AG20443 (cell line): ENCODE data around the gene PPARA.

ENCODE experiments used
- DNase-seq: peaks from one replicate; pipeline ENCODE4 v3.0.0; 2012; ENCODE audit warnings: low spot score, mixed read lengths

PPARA gene

GRCh38 chr22:46150034-46150654 lies at the start of gene PPARA:
Gene PPARA (plus strand): TSS chr22:46150526. CDS start chr22:46198384, 47,858 bp downstream.
- DNase-seq: peak; percentile 100

GRCh38 chr22:46102159-46102558 lies 48.2 kb upstream of the PPARA start:
- no peak for DNase-seq

GRCh38 chr22:46102752-46103151 lies 47.6 kb upstream of the PPARA start:
- DNase-seq: no peak

- no peak for DNase-seq
Measured at GRCh38 chr22:46103181-46103580, 47.1 kb upstream of the PPARA start.

- no peak for DNase-seq
Measured at GRCh38 chr22:46103664-46104063, 46.7 kb upstream of the PPARA start.

GRCh38 chr22:46104170-46104880 lies 46.0 kb upstream of the PPARA start:
- no peak for DNase-seq

GRCh38 chr22:46104881-46105493 lies 45.3 kb upstream of the PPARA start:
- no peak for DNase-seq

- peak; percentile 83 for DNase-seq
Measured at GRCh38 chr22:46105494-46106278, 44.6 kb upstream of the PPARA start.

GRCh38 chr22:46106279-46107022 lies 43.9 kb upstream of the PPARA start:
- DNase-seq: no peak

- DNase-seq: no peak
Measured at GRCh38 chr22:46107089-46107664, 43.1 kb upstream of the PPARA start.

GRCh38 chr22:46107753-46108563 lies 42.4 kb upstream of the PPARA start:
- DNase-seq: no peak

- DNase-seq: no peak
Measured at GRCh38 chr22:46108564-46109473, 41.5 kb upstream of the PPARA start.

- no peak for DNase-seq
Measured at GRCh38 chr22:46109474-46110003, 40.8 kb upstream of the PPARA start.

GRCh38 chr22:46110215-46110614 lies 40.1 kb upstream of the PPARA start:
- peak; percentile 60 for DNase-seq

- DNase-seq: no peak
Measured at GRCh38 chr22:46111645-46112306, 38.5 kb upstream of the PPARA start.

GRCh38 chr22:46112405-46112804 lies 37.9 kb upstream of the PPARA start:
- no peak for DNase-seq

GRCh38 chr22:46113110-46113909 lies 37.0 kb upstream of the PPARA start:
- no peak for DNase-seq
